Subcutaneous adipose tissue (tissue), 4 donors: ENCODE measurements around the gene POU2F2. TPM values are rescaled to one million over a fixed set of nuclear protein-coding genes. Genes with fewer than 3 reads are reported as not detected.

ENCODE experiments used
- total RNA-seq, 4 donors: library from RNA; depleted of rRNA; stranded (reverse); fragments of >200 nt; gene quantifications; one replicate each; pipeline ENCODE4 v1.1.0, GENCODE V29; 2016
- TF ChIP-seq, protein P1 (sequence below): fragments of 450-650 bp; IDR thresholded peaks from one replicate; pipeline ENCODE4 v1.5.1; 2016; ENCODE audit warnings: low read depth, mild to moderate bottlenecking, control low read depth, antibody characterized with exemption, moderate library complexity

The POU2F2 gene
- total RNA-seq, 4 donors from 2014 or later: 0.85 to 2.4 (median 1.5) TPM

GRCh38 chr19:42078058-42078457 lies 54.2 kb downstream of the POU2F2 start:
- TF ChIP-seq, protein P1, sequence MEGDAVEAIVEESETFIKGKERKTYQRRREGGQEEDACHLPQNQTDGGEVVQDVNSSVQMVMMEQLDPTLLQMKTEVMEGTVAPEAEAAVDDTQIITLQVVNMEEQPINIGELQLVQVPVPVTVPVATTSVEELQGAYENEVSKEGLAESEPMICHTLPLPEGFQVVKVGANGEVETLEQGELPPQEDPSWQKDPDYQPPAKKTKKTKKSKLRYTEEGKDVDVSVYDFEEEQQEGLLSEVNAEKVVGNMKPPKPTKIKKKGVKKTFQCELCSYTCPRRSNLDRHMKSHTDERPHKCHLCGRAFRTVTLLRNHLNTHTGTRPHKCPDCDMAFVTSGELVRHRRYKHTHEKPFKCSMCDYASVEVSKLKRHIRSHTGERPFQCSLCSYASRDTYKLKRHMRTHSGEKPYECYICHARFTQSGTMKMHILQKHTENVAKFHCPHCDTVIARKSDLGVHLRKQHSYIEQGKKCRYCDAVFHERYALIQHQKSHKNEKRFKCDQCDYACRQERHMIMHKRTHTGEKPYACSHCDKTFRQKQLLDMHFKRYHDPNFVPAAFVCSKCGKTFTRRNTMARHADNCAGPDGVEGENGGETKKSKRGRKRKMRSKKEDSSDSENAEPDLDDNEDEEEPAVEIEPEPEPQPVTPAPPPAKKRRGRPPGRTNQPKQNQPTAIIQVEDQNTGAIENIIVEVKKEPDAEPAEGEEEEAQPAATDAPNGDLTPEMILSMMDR: no peak

DNA sequence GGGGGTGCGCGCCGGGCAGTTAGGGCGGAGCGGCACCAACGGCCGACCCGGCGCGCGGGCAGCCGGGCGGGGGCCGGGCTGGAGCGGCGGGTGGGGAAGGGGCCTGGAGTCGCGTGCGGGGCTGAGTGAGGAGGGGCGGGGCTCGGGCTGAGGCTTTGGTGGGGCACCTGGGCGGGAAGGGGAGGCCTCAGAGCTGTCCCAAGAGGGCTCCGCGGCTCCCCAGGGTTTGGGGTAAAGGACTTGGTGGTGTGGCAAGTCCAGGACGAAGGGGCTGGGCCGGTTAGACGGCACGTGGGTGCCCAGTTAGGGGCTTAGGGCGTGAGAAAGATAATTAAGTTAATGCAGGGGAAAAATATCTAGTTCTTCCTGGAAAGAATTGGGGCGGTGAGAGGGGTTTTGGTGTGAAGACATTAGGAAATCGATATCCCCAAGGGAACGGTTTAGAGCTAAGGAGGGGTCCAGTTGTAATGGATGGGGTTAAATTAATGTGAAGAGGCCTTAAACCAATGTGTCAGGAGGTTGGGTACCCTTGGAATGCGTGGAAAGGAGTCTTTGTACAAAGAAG lies 55.8 kb downstream of the POU2F2 start:
- TF ChIP-seq, protein P1: no peak

- TF ChIP-seq, protein P1: no peak
These were observed 56.4 kb downstream of the POU2F2 start, which contains the start of gene ZNF574 for GRCh38 chr19:42075616-42076379. Gene ZNF574, plus strand, starts transcription at chr19:42076166. Its CDS starts 2,441 bp downstream, at chr19:42078607.

DNA sequence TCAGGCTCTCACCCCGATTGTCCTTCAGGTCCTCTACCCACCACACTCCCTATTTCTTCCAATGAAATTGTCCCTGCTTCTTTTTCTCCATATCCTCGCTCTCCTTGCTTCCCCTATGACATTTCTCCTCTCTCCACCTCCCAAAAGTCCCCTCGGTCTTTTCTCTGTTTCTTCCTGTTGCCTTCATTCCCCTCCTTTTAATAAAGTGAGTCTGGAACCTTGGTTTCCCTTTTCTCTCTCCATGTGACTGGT lies 57.0 kb downstream of the POU2F2 start:
- TF ChIP-seq, protein P1: no peak

DNA sequence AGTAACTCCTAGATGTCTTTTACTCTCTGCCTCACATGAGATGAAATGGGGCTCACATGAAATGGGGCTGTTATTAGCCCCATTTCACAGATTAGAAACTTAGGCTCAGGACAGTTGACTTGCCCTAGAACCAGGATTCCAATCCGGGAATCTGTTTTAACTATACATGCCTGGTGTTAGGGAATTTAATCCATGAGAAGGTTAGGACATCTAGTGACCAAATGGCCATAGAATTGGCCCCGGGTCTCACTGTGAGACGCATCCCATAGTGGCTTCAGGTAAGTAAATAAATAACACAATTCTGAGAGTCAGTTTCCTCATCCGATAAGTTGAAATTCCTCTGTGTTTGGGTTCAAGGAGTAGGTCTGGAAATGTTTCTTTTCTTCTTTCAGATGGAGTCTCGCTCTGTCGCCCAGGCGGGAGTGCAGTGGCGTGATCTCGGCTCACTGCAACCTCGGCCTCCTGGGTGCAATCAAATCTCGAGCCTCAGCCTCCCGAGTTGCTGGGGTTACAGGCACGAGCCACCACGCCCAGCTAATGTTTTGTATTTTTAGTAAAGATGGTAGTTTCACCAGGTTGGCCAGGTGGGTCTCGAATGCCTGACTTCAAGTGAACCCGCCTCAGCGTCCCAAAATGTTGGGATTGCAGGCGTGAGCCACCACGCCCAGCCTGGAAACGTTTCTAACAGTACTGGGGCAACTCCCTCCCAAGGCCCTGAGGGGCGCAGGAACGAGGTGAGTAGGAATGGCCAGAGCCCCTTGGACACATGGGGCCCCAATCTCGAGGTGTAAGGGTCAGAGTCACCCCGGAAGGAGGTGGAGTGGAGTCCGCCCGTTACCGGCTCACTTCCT lies 57.5 kb downstream of the POU2F2 start:
- TF ChIP-seq, protein P1: no peak

DNA sequence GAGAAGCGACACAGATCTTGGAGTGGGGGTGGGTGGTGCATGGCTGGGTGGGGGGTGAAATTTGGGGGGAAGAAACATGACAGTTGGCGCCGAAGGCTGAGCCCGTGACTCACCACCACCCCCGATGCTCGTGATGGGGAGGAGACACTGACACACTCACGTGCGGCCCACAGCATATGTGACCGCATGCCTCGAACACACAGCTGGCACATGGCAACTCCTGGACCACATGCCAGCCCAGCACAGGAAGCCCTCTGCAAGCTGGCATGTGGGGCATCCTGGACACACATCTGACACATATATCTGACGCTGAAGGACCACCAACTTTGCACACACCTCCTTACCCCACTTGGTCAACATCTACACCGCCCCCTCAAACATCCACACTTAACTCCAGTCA lies 61.0 kb downstream of the POU2F2 start:
- TF ChIP-seq, protein P1: no peak
